H9 (cell line): ENCODE measurements around the gene SLC4A1. TPM values are rescaled to one million over a fixed set of nuclear protein-coding genes. Genes with fewer than 3 reads are reported as not detected.

Experiments used
- DNase-seq: peaks from one replicate; pipeline ENCODE4 v3.0.0-alpha.2; 2017
- H2AFZ ChIP-seq: one replicate; pipeline ENCODE4 v1.6.1; 2013; ENCODE audit warnings: mild to moderate bottlenecking, low read length, control low read depth, moderate library complexity
- H2AK5ac ChIP-seq: 2 replicates; pipeline ENCODE4 v1.6.1; 2013; ENCODE audit warnings: low read length, control low read depth, mixed read lengths; ENCODE audit not compliant: insufficient read length
- H2BK120ac ChIP-seq: one replicate; pipeline ENCODE4 v1.6.1; 2013; ENCODE audit warnings: low read depth, mild to moderate bottlenecking, low read length, control low read depth, inconsistent platforms; ENCODE audit not compliant: poor library complexity, severe bottlenecking
- H2BK12ac ChIP-seq: 2 replicates; pipeline ENCODE4 v1.6.1; 2013; ENCODE audit warnings: low read length, control low read depth, mixed read lengths, low read depth; ENCODE audit not compliant: insufficient read length
- H2BK15ac ChIP-seq: 2 replicates; pipeline ENCODE4 v1.6.1; 2013; ENCODE audit warnings: low read depth, low read length, control low read depth
- H2BK20ac ChIP-seq: one replicate; pipeline ENCODE4 v1.6.1; 2013; ENCODE audit warnings: low read depth, mild to moderate bottlenecking, low read length, control low read depth, inconsistent platforms; ENCODE audit not compliant: poor library complexity, severe bottlenecking
- H2BK5ac ChIP-seq: 2 replicates; pipeline ENCODE4 v1.6.1; 2013; ENCODE audit warnings: low read length, control low read depth, mixed read lengths; ENCODE audit not compliant: insufficient read length
- H3K14ac ChIP-seq: 2 replicates; pipeline ENCODE4 v1.6.1; 2013; ENCODE audit warnings: low read length, control low read depth; ENCODE audit not compliant: insufficient read depth
- H3K18ac ChIP-seq: 2 replicates; pipeline ENCODE4 v1.6.1; 2013; ENCODE audit warnings: low read depth, mild to moderate bottlenecking, mixed read lengths, low read length, control low read depth; ENCODE audit not compliant: insufficient read length
- H3K23ac ChIP-seq: 2 replicates; pipeline ENCODE4 v1.6.1; 2013; ENCODE audit warnings: low read length, control low read depth, mixed read lengths, low read depth; ENCODE audit not compliant: insufficient read length
- H3K23me2 ChIP-seq: 2 replicates; pipeline ENCODE4 v1.6.1; 2013; ENCODE audit warnings: low read depth, mild to moderate bottlenecking, mixed read lengths, low read length, control low read depth; ENCODE audit not compliant: insufficient read length, poor library complexity, severe bottlenecking
- H3K27ac ChIP-seq: 2 replicates; pipeline ENCODE4 v1.5.1; 2013; ENCODE audit warnings: low read length, control low read depth, mixed read lengths, low read depth; ENCODE audit not compliant: insufficient read length
- H3K27me3 ChIP-seq: 2 replicates; pipeline ENCODE4 v1.6.1; 2013; ENCODE audit warnings: low read length, control low read depth, inconsistent platforms; ENCODE audit not compliant: insufficient read depth
- H3K4ac ChIP-seq: 2 replicates; pipeline ENCODE4 v1.6.1; 2013; ENCODE audit warnings: low read depth, mild to moderate bottlenecking, control low read depth, inconsistent platforms, low read length, moderate library complexity
- H3K4me1 ChIP-seq: 2 replicates; pipeline ENCODE4 v1.6.1; 2013; ENCODE audit warnings: low read length, control low read depth, inconsistent platforms; ENCODE audit not compliant: insufficient read depth
- H3K4me2 ChIP-seq: 2 replicates; pipeline ENCODE4 v1.6.1; 2013; ENCODE audit warnings: low read length, control low read depth, mixed read lengths; ENCODE audit not compliant: insufficient read length, insufficient read depth
- H3K56ac ChIP-seq: 2 replicates; pipeline ENCODE4 v1.6.1; 2013; ENCODE audit warnings: low read depth, mild to moderate bottlenecking, mixed read lengths, low read length, control low read depth; ENCODE audit not compliant: insufficient read length
- H3K79me1 ChIP-seq: 2 replicates; pipeline ENCODE4 v1.6.1; 2013; ENCODE audit warnings: low read depth, mild to moderate bottlenecking, moderate library complexity, low read length, control low read depth, inconsistent platforms; ENCODE audit not compliant: insufficient read depth, poor library complexity, severe bottlenecking
- H3K79me2 ChIP-seq: 2 replicates; pipeline ENCODE4 v1.6.1; 2013; ENCODE audit warnings: low read length, control low read depth, inconsistent platforms; ENCODE audit not compliant: insufficient read depth
- H3K9ac ChIP-seq: 2 replicates; pipeline ENCODE4 v1.6.1; 2013; ENCODE audit warnings: low read length, control low read depth, mixed read lengths; ENCODE audit not compliant: insufficient read length; ENCODE audit errors: extremely low read depth
- H3K9me3 ChIP-seq: one replicate; pipeline ENCODE4 v1.6.1; 2013; ENCODE audit warnings: low read depth, low read length, inconsistent platforms; ENCODE audit not compliant: control insufficient read depth
- H3T11ph ChIP-seq: one replicate; pipeline ENCODE4 v1.6.1; 2013; ENCODE audit warnings: mild to moderate bottlenecking, low read length, control low read depth, inconsistent platforms
- H4K20me1 ChIP-seq: one replicate; pipeline ENCODE4 v1.6.1; 2013; ENCODE audit not compliant: control insufficient read depth, insufficient read length, insufficient read depth
- H4K5ac ChIP-seq: 2 replicates; pipeline ENCODE4 v1.6.1; 2013; ENCODE audit warnings: low read depth, mild to moderate bottlenecking, mixed read lengths, low read length, control low read depth; ENCODE audit not compliant: insufficient read length
- H4K8ac ChIP-seq: replicated peaks from 2 replicates; pipeline ENCODE4 v1.6.1; 2013; ENCODE audit warnings: low read length, control low read depth, mixed read lengths, low read depth; ENCODE audit not compliant: insufficient read length
- H4K91ac ChIP-seq: 2 replicates; pipeline ENCODE4 v1.6.1; 2013; ENCODE audit warnings: low read depth, mild to moderate bottlenecking, moderate library complexity, mixed read lengths, low read length, control low read depth; ENCODE audit not compliant: insufficient read length
- H3K27ac Mint-ChIP-seq, 3 experiments: 2 replicates in 2 of 3; 3 replicates in 1 of 3; pipeline ENCODE4 v1.8.0; 2020 to 2021; ENCODE audit warnings: mixed read lengths in 3 of 3, mild to moderate bottlenecking in 1 of 3, moderate library complexity in 1 of 3
- H3K27me3 Mint-ChIP-seq: 2 replicates; pipeline ENCODE4 v1.8.0; 2021; ENCODE audit warnings: low read depth, mild to moderate bottlenecking, moderate library complexity, mixed read lengths
- H3K36me3 Mint-ChIP-seq, 3 experiments: 2 replicates in 2 of 3; 3 replicates in 1 of 3; pipeline ENCODE4 v1.8.0; 2020 to 2021; ENCODE audit warnings: low read depth in 3 of 3, mixed read lengths in 3 of 3; ENCODE audit not compliant: insufficient read depth in 1 of 3
- H3K4me1 Mint-ChIP-seq, 2 experiments: 2 replicates each; pipeline ENCODE4 v1.8.0; 2020; ENCODE audit warnings: mixed read lengths in 2 of 2
- H3K4me3 Mint-ChIP-seq, 2 experiments: 2 replicates in 1 of 2; 3 replicates in 1 of 2; pipeline ENCODE4 v1.8.0; 2020 to 2021; ENCODE audit warnings: mild to moderate bottlenecking in 2 of 2, mixed read lengths in 2 of 2, moderate library complexity in 1 of 2
- H3K9me3 Mint-ChIP-seq, 2 experiments: 2 replicates in 1 of 2; 3 replicates in 1 of 2; pipeline ENCODE4 v1.8.0; 2020; ENCODE audit warnings: mild to moderate bottlenecking in 2 of 2, mixed read lengths in 2 of 2, moderate library complexity in 1 of 2
- CTCF ChIP-seq: fragments of 200-600 bp; sonication (generic); conservative IDR thresholded peaks from 3 replicates; pipeline ENCODE4 v1.8.0; 2021; ENCODE audit warnings: antibody characterized with exemption, mild to moderate bottlenecking
- WGBS: extraction: QIAGEN DNeasy Blood & Tissue Kit; methylation state at CpG from one replicate; pipeline ENCODE4 v1.1.7; 2013; ENCODE audit warnings: missing lambda C conversion rate, low lambda C conversion rate, mixed read lengths; ENCODE audit not compliant: insufficient read length; ENCODE audit errors: extremely low coverage; 5-methylcytosine and 5-hydroxymethylcytosine counted together
- total RNA-seq: library from RNA; stranded (reverse); gene quantifications from 2 replicates; pipeline ENCODE4 v1.2.1, GENCODE V29; 2021

Gene SLC4A1
- total RNA-seq, 1 experiment from 2014 or later = not detected

DNA sequence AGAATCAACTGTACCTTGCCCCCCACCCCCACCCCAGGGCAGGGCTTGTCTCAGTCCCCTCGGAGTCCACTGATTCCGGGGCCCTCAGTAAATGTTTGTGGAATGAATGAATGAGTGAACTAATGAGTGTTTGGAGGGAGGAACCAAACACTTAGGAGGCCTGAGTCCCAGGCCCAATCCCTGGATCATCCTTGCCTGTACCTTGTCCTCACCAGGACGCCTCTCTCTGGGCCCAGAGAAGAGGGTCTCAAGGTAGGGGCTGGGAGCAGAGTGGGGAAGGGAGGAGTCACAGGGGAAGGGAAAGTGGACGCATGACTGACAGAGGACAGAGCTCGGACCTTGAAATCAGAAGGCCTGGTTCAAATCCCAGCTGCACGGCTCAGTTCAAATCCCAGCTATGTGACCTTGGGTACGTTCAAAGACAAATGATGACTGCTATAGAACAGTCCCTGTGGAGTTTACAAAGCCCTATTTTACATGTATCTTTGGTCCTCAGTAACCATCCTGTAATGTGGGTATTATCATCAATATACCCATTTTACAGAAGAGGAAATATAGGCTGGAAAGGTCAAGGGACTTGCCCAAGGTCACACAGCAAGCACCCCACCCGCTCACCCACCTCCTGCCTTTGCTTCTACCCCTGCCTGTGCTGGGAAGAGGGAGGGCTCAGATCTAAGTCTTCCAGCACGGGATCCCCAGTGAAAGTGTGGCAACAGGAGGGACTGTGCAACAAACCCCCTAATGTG, 18.3 kb downstream of the SLC4A1 start:
- H2BK120ac ChIP-seq = no peak overlapping the region
- no peaks in the 10 kb centered on the region; a peak in 2 of 7 replicates for H3K36me3 Mint-ChIP-seq
- no peaks in the 10 kb centered on the region for H3K23me2 ChIP-seq
- no peak overlapping the region for H2BK12ac ChIP-seq
- H3K18ac ChIP-seq = no peak overlapping the region
- no peak overlapping the region for H3K4me2 ChIP-seq
- no peaks in the 10 kb centered on the region for H4K20me1 ChIP-seq
- H3K23ac ChIP-seq = no peak overlapping the region
- H3K9me3 ChIP-seq = no peaks in the 10 kb centered on the region
- no peak overlapping the region for H3K14ac ChIP-seq
- H3K27ac Mint-ChIP-seq = 0 out of 7 replicates have a peak overlapping the region, but pooled peaks of 1 of the 3 experiments have one; percentile 55
- peaks cover 13 to 36% of the 10 kb centered on the region in 2 experiments for H3K4me1 Mint-ChIP-seq
- TF ChIP-seq CTCF = no peak
- H4K91ac ChIP-seq = no peak overlapping the region
- H3K9ac ChIP-seq = no peak overlapping the region
- no peak overlapping the region for H2BK5ac ChIP-seq
- no peaks in the 10 kb centered on the region for H3K27me3 ChIP-seq
- H3K27me3 Mint-ChIP-seq = peaks cover 5% of the 10 kb centered on the region
- H3K4me3 Mint-ChIP-seq = no peak overlapping the region
- no peak overlapping the region for H3K4ac ChIP-seq
- H2BK20ac ChIP-seq = no peak overlapping the region
- DNase-seq = no peak
- H4K8ac ChIP-seq = no peak overlapping the region
- H3K9me3 Mint-ChIP-seq = no peaks in the 10 kb centered on the region
- H2AFZ ChIP-seq = no peak overlapping the region
- no peak overlapping the region for H2AK5ac ChIP-seq
- no peaks in the 10 kb centered on the region for H3K79me2 ChIP-seq
- WGBS = no CpG with 5 or more reads among the region's 9 CpGs
- no peak overlapping the region for H3T11ph ChIP-seq
- H3K27ac ChIP-seq = no peak overlapping the region
- no peak overlapping the region for H4K5ac ChIP-seq
- H3K79me1 ChIP-seq = no peaks in the 10 kb centered on the region
- no peak overlapping the region for H3K56ac ChIP-seq
- no peak overlapping the region for H2BK15ac ChIP-seq
- H3K4me1 ChIP-seq = no peaks in the 10 kb centered on the region
